Trophoblast cell (in vitro differentiated cells and primary cell): ENCODE results near the gene SLC26A2.

Experiments
- DNase-seq, 2 donors: peaks; one replicate each; pipeline ENCODE4 v3.0.0-alpha.2; 2016
- H2AFZ ChIP-seq: 2 replicates; pipeline ENCODE4 v1.6.1; 2013; ENCODE audit warnings: low read length, moderate library complexity, mild to moderate bottlenecking; ENCODE audit not compliant: insufficient read depth, poor library complexity
- H2AK5ac ChIP-seq: 2 replicates; pipeline ENCODE4 v1.6.1; 2013; ENCODE audit warnings: mild to moderate bottlenecking, low read length
- H2BK120ac ChIP-seq: 2 replicates; pipeline ENCODE4 v1.6.1; 2013; ENCODE audit warnings: low read length, mild to moderate bottlenecking, moderate library complexity; ENCODE audit not compliant: insufficient read depth, poor library complexity
- H2BK12ac ChIP-seq: 2 replicates; pipeline ENCODE4 v1.6.1; 2013; ENCODE audit warnings: mild to moderate bottlenecking, low read length, moderate library complexity
- H2BK5ac ChIP-seq: 2 replicates; pipeline ENCODE4 v1.6.1; 2013; ENCODE audit warnings: low read length, low read depth, moderate library complexity, mild to moderate bottlenecking; ENCODE audit not compliant: poor library complexity
- H3K14ac ChIP-seq: 2 replicates; pipeline ENCODE4 v1.6.1; 2013; ENCODE audit warnings: mild to moderate bottlenecking, low read length
- H3K18ac ChIP-seq: 2 replicates; pipeline ENCODE4 v1.6.1; 2013; ENCODE audit warnings: mild to moderate bottlenecking, low read length
- H3K23ac ChIP-seq: 2 replicates; pipeline ENCODE4 v1.6.1; 2013; ENCODE audit warnings: low read length
- H3K27ac ChIP-seq: 2 replicates; pipeline ENCODE4 v1.5.1; 2013; ENCODE audit warnings: low read depth, mild to moderate bottlenecking, inconsistent platforms, low read length, moderate library complexity
- H3K27me3 ChIP-seq: 2 replicates; pipeline ENCODE4 v1.6.1; 2013; ENCODE audit warnings: inconsistent platforms, mild to moderate bottlenecking, low read length, moderate library complexity; ENCODE audit not compliant: insufficient read depth
- H3K36me3 ChIP-seq, 2 experiments: 1 replicate in 1 of 2; 2 replicates in 1 of 2; pipeline ENCODE4 v1.6.1; 2013; ENCODE audit warnings: low read length in 2 of 2, mild to moderate bottlenecking in 2 of 2, moderate library complexity in 1 of 2; ENCODE audit not compliant: insufficient read depth in 2 of 2, control insufficient read depth in 1 of 2
- H3K4ac ChIP-seq: 2 replicates; pipeline ENCODE4 v1.6.1; 2013; ENCODE audit warnings: low read depth, mild to moderate bottlenecking, low read length, moderate library complexity
- H3K4me1 ChIP-seq, 2 experiments: 1 replicate in 1 of 2; 2 replicates in 1 of 2; pipeline ENCODE4 v1.6.1; 2013; ENCODE audit warnings: low read length in 2 of 2, mild to moderate bottlenecking in 2 of 2, moderate library complexity in 1 of 2; ENCODE audit not compliant: insufficient read depth in 2 of 2, control insufficient read depth in 1 of 2
- H3K4me2 ChIP-seq: 2 replicates; pipeline ENCODE4 v1.6.1; 2013; ENCODE audit warnings: inconsistent platforms, mild to moderate bottlenecking, low read length, moderate library complexity
- H3K4me3 ChIP-seq: 2 replicates; pipeline ENCODE4 v1.5.1; 2013; ENCODE audit warnings: mild to moderate bottlenecking, low read depth, low read length, inconsistent platforms
- H3K79me1 ChIP-seq: one replicate; pipeline ENCODE4 v1.6.1; 2013; ENCODE audit warnings: low read length
- H3K79me2 ChIP-seq: 2 replicates; pipeline ENCODE4 v1.6.1; 2013; ENCODE audit warnings: low read length, mild to moderate bottlenecking; ENCODE audit not compliant: control insufficient read depth, insufficient read depth, poor library complexity
- H3K9ac ChIP-seq: 2 replicates; pipeline ENCODE4 v1.6.1; 2013; ENCODE audit warnings: mild to moderate bottlenecking, low read length
- H3K9me3 ChIP-seq: 2 replicates; pipeline ENCODE4 v1.6.1; 2013; ENCODE audit warnings: low read depth, mild to moderate bottlenecking, control low read depth, inconsistent platforms, low read length; ENCODE audit not compliant: insufficient read depth
- H4K12ac ChIP-seq: 2 replicates; pipeline ENCODE4 v1.6.1; 2013; ENCODE audit warnings: low read depth, mild to moderate bottlenecking, low read length, moderate library complexity
- H4K8ac ChIP-seq: 2 replicates; pipeline ENCODE4 v1.6.1; 2013; ENCODE audit warnings: low read depth, mild to moderate bottlenecking, low read length, moderate library complexity
- H4K91ac ChIP-seq: one replicate; pipeline ENCODE4 v1.6.1; 2013; ENCODE audit warnings: low read depth, mild to moderate bottlenecking, low read length, moderate library complexity
- WGBS: extraction: QIAGEN DNeasy Blood & Tissue Kit; methylation state at CpG from one replicate; pipeline ENCODE4 v1.1.7; 2013; ENCODE audit warnings: missing lambda C conversion rate; ENCODE audit not compliant: insufficient read length, insufficient coverage; ENCODE audit errors: extremely low coverage; 5-methylcytosine and 5-hydroxymethylcytosine counted together

Gene SLC26A2

DNA sequence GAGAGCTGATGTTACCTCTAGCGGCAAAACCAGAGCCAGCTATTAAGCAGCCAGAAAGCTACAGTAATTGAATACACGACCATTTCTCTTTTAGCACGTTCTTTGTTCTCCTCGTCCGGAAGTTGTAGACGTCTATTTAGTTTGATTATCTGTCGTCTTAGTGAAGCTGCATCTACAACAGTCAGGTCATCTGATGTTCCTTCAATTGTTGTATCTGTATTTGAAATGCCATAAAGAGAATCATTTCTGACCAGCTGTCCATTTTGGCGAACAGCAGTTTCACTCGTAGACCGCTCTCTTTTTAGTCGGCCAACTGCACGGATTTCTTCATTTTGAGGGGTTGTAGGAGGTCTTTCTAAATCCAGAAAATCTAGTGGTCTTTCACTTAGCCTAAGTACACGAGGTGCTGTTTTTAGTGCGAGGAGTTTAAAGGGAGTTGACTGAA is 28.5 kb upstream of the SLC26A2 start:
- no peak overlapping the region for H3K4ac ChIP-seq
- no peak overlapping the region for H2BK12ac ChIP-seq
- H3K27me3 ChIP-seq, result no peaks in the 10 kb centered on the region
- H3K36me3 ChIP-seq, result no peaks in the 10 kb centered on the region
- H3K79me1 ChIP-seq, result no peaks in the 10 kb centered on the region
- no peak overlapping the region for H3K4me3 ChIP-seq
- H4K8ac ChIP-seq, result no peak overlapping the region
- H3K18ac ChIP-seq, result no peak overlapping the region
- no peak overlapping the region for H3K9ac ChIP-seq
- H3K79me2 ChIP-seq, result no peaks in the 10 kb centered on the region
- H3K4me2 ChIP-seq, result no peak overlapping the region
- WGBS, result no CpG with 5 or more reads among the region's 14 CpGs
- H4K91ac ChIP-seq, result no peak overlapping the region
- no peak overlapping the region for H3K27ac ChIP-seq
- H3K23ac ChIP-seq, result no peak overlapping the region
- H2AK5ac ChIP-seq, result no peak overlapping the region
- no peak overlapping the region for H3K14ac ChIP-seq
- H3K4me1 ChIP-seq, result no peaks in the 10 kb centered on the region
- no peak overlapping the region for H4K12ac ChIP-seq
- DNase-seq, result no peak
- H3K9me3 ChIP-seq, result no peaks in the 10 kb centered on the region
- H2AFZ ChIP-seq, result no peak overlapping the region
- H2BK5ac ChIP-seq, result no peak overlapping the region
- no peak overlapping the region for H2BK120ac ChIP-seq

DNA sequence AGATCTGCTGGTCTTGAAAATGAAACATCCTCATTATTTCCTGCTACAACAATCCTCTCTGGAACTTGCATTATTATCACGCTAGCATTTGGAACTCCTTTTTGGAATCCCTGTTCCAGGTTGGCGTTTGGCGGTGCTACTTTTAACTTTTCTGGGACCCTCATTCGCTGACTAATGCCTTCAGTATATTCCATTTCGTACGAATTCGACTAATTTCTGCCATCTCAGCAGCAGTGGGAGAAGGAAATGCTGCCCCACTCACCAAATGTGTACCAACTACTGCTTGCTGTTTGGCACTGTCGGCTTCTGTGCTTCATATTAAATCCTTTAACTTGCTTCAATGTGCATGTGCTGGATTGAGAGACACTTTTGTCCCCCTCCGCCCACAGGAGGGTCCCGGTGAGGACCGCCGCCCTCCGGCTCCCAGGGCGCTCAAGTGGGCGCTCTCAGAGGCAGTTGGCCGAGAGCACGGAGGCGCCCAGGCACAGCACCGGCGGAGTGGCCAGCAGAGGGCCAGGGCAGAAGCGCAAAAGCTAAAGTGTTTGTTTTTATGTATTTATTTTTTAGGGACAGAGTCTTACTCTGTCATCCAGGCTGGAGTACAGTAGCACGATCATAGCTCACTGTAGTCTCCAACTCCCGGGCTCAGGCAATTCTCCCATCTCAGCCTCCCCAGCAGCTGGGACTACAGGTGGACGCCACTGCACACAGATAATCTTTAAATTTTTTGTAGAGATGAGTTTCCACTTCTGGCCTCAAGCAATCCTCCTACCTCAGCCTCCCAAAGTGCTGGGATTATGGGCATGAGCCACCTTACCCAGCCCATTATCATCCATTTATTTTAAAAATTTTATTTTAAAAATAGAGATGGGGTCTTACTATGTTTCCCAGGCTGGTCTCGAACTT is 27.9 kb upstream of the SLC26A2 start:
- WGBS, result no CpG with 5 or more reads among the region's 25 CpGs

DNA sequence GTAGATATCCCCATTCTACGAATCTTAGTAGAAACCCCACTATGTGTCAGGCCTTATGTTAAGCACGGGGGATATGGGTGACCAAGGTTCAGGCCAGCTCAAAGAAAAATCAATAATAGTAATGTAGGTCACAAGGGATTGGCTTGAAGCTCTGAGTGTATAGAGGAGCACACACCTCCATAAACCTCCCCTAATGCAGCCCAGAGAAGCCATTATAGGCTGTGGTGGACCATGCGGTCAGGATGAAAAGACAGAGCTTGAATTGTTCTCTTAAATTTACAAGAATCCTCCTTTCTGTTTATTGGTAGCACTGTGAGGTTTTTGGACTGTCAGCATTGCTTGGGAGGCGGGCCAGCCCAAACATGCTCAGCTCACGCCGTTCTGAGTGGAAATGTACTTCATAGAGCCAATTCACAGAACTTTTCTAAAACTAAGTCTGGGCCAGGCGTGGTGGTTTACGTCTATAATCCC is 25.1 kb upstream of the SLC26A2 start:
- H2BK12ac ChIP-seq, result no peak overlapping the region
- WGBS, result no CpG with 5 or more reads among the region's 8 CpGs
- no peak overlapping the region for H3K14ac ChIP-seq
- H4K8ac ChIP-seq, result no peak overlapping the region
- H3K9me3 ChIP-seq, result no peaks in the 10 kb centered on the region
- H2AK5ac ChIP-seq, result no peak overlapping the region
- peaks cover 0 to 7% of the 10 kb centered on the region in 2 experiments for H3K4me1 ChIP-seq
- no peaks in the 10 kb centered on the region for H3K79me2 ChIP-seq
- H2AFZ ChIP-seq, result no peak overlapping the region
- H3K27me3 ChIP-seq, result no peaks in the 10 kb centered on the region
- no peak overlapping the region for H2BK120ac ChIP-seq
- H3K9ac ChIP-seq, result no peak overlapping the region
- no peaks in the 10 kb centered on the region for H3K36me3 ChIP-seq
- no peak overlapping the region for H3K27ac ChIP-seq
- no peak for DNase-seq
- H3K23ac ChIP-seq, result no peak overlapping the region
- no peak overlapping the region for H3K4me2 ChIP-seq
- no peak overlapping the region for H4K91ac ChIP-seq
- no peak overlapping the region for H3K4ac ChIP-seq
- no peaks in the 10 kb centered on the region for H3K79me1 ChIP-seq
- no peak overlapping the region for H4K12ac ChIP-seq
- H2BK5ac ChIP-seq, result no peak overlapping the region
- no peak overlapping the region for H3K4me3 ChIP-seq
- no peak overlapping the region for H3K18ac ChIP-seq

More for the DNA sequence above, 27.9 kb upstream of the SLC26A2 start:
- no peak for DNase-seq
- no peaks in the 10 kb centered on the region for H3K36me3 ChIP-seq
- no peak overlapping the region for H2BK12ac ChIP-seq
- no peak overlapping the region for H3K27ac ChIP-seq
- no peak overlapping the region for H3K4ac ChIP-seq
- H3K14ac ChIP-seq, result no peak overlapping the region
- no peak overlapping the region for H3K23ac ChIP-seq
- no peak overlapping the region for H3K4me2 ChIP-seq
- H2AK5ac ChIP-seq, result no peak overlapping the region
- H2BK5ac ChIP-seq, result no peak overlapping the region
- H2AFZ ChIP-seq, result no peak overlapping the region
- no peak overlapping the region for H2BK120ac ChIP-seq
- H4K91ac ChIP-seq, result no peak overlapping the region
- H3K18ac ChIP-seq, result no peak overlapping the region
- H3K79me2 ChIP-seq, result no peaks in the 10 kb centered on the region
- no peaks in the 10 kb centered on the region for H3K79me1 ChIP-seq
- H3K4me3 ChIP-seq, result no peak overlapping the region
- no peak overlapping the region for H4K12ac ChIP-seq
- no peak overlapping the region for H3K9ac ChIP-seq
- no peak overlapping the region for H4K8ac ChIP-seq
- H3K27me3 ChIP-seq, result no peaks in the 10 kb centered on the region
- no peaks in the 10 kb centered on the region for H3K4me1 ChIP-seq
- H3K9me3 ChIP-seq, result no peaks in the 10 kb centered on the region

DNA sequence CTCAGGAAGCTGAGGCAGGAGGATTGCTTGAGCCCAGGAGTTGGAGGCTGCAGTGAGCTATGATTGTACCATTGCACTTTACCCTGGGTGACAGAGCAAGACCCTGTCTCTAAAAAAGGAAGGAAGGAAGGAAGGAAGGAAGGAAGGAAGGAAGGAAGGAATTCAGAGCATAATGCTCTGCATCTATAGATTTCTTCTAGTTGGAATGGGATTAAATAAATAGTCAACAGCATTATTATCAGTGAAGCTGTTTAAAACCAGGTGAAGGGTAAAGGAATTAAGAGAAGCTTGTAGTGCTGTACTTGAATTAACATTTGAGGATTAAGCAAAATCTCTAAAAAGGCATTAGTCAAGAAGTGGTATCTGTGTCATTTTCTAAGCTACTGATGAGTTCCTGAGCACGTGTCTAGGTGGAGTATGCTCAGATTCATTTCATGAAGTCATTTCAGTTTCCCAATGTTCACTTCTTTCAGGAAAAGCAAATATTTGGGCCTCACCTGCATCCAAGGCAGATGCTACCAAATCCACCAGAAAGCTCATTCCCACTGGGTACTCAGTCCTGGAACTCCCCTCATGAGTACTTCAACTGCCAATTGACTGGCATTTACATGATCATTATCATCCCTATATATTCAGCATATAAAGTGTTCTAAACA is 24.4 kb upstream of the SLC26A2 start:
- Histone ChIP-seq H3K9ac (no peak overlapping the region), H2BK5ac (no peak overlapping the region), H3K4ac (no peak overlapping the region), H3K27ac (no peak overlapping the region), H3K18ac (no peak overlapping the region), H2BK12ac (no peak overlapping the region), H3K23ac (no peak overlapping the region), H4K12ac (no peak overlapping the region), H3K79me1 (no peaks in the 10 kb centered on the region), H3K4me1 (peaks cover 0 to 7% of the 10 kb centered on the region in 2 experiments), H3K14ac (no peak overlapping the region), H3K4me3 (no peak overlapping the region), H2AFZ (no peak overlapping the region), H3K36me3 (no peaks in the 10 kb centered on the region), H3K4me2 (no peak overlapping the region), H4K8ac (no peak overlapping the region), H2BK120ac (no peak overlapping the region), H3K27me3 (no peaks in the 10 kb centered on the region), H3K79me2 (no peaks in the 10 kb centered on the region), H2AK5ac (no peak overlapping the region), H3K9me3 (no peaks in the 10 kb centered on the region), H4K91ac (no peak overlapping the region)
- WGBS, result no CpG with 5 or more reads among the region's 1 CpG
- DNase-seq, result no peak
